ENCODE results near the gene APOLD1.

APOLD1 gene

GRCh38 chr12:12796171-12796570 is 10.7 kb downstream of the APOLD1 start:
- Histone ChIP-seq H3K79me2 (ENCODE audit: insufficient read depth, low read depth) (no peaks in the 10 kb centered on the region), H2AFZ (ENCODE audit: low read depth) (no peak overlapping the region)

GRCh38 chr12:12796928-12797793 is 11.7 kb downstream of the APOLD1 start:
- Histone ChIP-seq H3K4me2 (peak overlapping the region; percentile 40), H3K27me3 (ENCODE audit: insufficient read depth, low read depth) (no peaks in the 10 kb centered on the region), H3K4me3 (IDR thresholded peaks at IDR 0.05; ENCODE audit: insufficient read depth, low read depth, low read length) (no peak overlapping the region), H3K27ac (peak overlapping the region; percentile 95), H3K36me3 (ENCODE audit: insufficient read depth) (no peaks in the 10 kb centered on the region), H4K20me1 (ENCODE audit: insufficient read depth) (no peaks in the 10 kb centered on the region), H2AFZ (ENCODE audit: low read depth) (peak overlapping the region; percentile 58; the same call in 1 of the 2 replicates), H3K4me1 (ENCODE audit: low read depth, poor library complexity, severe bottlenecking) (peaks cover 38% of the 10 kb centered on the region), H3K79me2 (ENCODE audit: insufficient read depth, low read depth) (no peaks in the 10 kb centered on the region), H3K9ac (peak overlapping the region; percentile 60)
- TF ChIP-seq CTCF (conservative IDR thresholded peaks at IDR 0.05; ENCODE audit: low read depth, low read length) = no peak

More at GRCh38 chr12:12796171-12796570, 10.7 kb downstream of the APOLD1 start:
- Histone ChIP-seq H3K36me3 (ENCODE audit: insufficient read depth) (no peaks in the 10 kb centered on the region), H3K27ac (no peak overlapping the region), H3K4me1 (ENCODE audit: low read depth, poor library complexity, severe bottlenecking) (peaks cover 36% of the 10 kb centered on the region), H3K27me3 (ENCODE audit: insufficient read depth, low read depth) (no peaks in the 10 kb centered on the region), H3K4me2 (0 out of 2 replicates have a peak overlapping the region, but pooled peaks have one; percentile 40), H4K20me1 (ENCODE audit: insufficient read depth) (no peaks in the 10 kb centered on the region), H3K4me3 (IDR thresholded peaks at IDR 0.05; ENCODE audit: insufficient read depth, low read depth, low read length) (no peak overlapping the region), H3K9ac (no peak overlapping the region)
- TF ChIP-seq CTCF (conservative IDR thresholded peaks at IDR 0.05; ENCODE audit: low read depth, low read length) = no peak

GRCh38 chr12:12797794-12798152 is 12.3 kb downstream of the APOLD1 start:
- TF ChIP-seq CTCF (conservative IDR thresholded peaks at IDR 0.05; ENCODE audit: low read depth, low read length) = no peak
- Histone ChIP-seq H3K4me2 (peak overlapping the region; percentile 39), H3K4me1 (ENCODE audit: low read depth, poor library complexity, severe bottlenecking) (peaks cover 44% of the 10 kb centered on the region), H3K27ac (peak overlapping the region; percentile 95), H3K79me2 (ENCODE audit: insufficient read depth, low read depth) (no peaks in the 10 kb centered on the region), H2AFZ (ENCODE audit: low read depth) (peak overlapping the region; percentile 58; the same call in 1 of the 2 replicates), H4K20me1 (ENCODE audit: insufficient read depth) (no peaks in the 10 kb centered on the region), H3K36me3 (ENCODE audit: insufficient read depth) (no peaks in the 10 kb centered on the region), H3K4me3 (IDR thresholded peaks at IDR 0.05; ENCODE audit: insufficient read depth, low read depth, low read length) (no peak overlapping the region), H3K9ac (peak overlapping the region; percentile 60), H3K27me3 (ENCODE audit: insufficient read depth, low read depth) (no peaks in the 10 kb centered on the region)

GRCh38 chr12:12798480-12798879 is 13.0 kb downstream of the APOLD1 start:
- Histone ChIP-seq H4K20me1 (ENCODE audit: insufficient read depth) (no peaks in the 10 kb centered on the region), H2AFZ (ENCODE audit: low read depth) (peak overlapping the region; percentile 58; the same call in 1 of the 2 replicates), H3K27me3 (ENCODE audit: insufficient read depth, low read depth) (no peaks in the 10 kb centered on the region), H3K27ac (peak overlapping the region; percentile 95), H3K4me3 (IDR thresholded peaks at IDR 0.05; ENCODE audit: insufficient read depth, low read depth, low read length) (no peak overlapping the region), H3K4me1 (ENCODE audit: low read depth, poor library complexity, severe bottlenecking) (peaks cover 51% of the 10 kb centered on the region), H3K4me2 (peak overlapping the region; percentile 39; the same call in 1 of the 2 replicates), H3K79me2 (ENCODE audit: insufficient read depth, low read depth) (no peaks in the 10 kb centered on the region), H3K9ac (peak overlapping the region; percentile 60; the same call in 1 of the 2 replicates), H3K36me3 (ENCODE audit: insufficient read depth) (no peaks in the 10 kb centered on the region)
- TF ChIP-seq CTCF (conservative IDR thresholded peaks at IDR 0.05; ENCODE audit: low read depth, low read length) = no peak

Data from KMS-11 (cell line).